GM18517 (cell line): Measurements from ENCODE around the gene PLCG2.
"Not testable (repeated sequence)": the region's sequence is repeated elsewhere in the genome, so short reads cannot be mapped to it uniquely, and the experiment has no call there.

ENCODE experiments used
- ATAC-seq: cut with Tn5 transposase; IDR thresholded peaks from one replicate; pipeline ENCODE4 v1.9.1; 2021; ENCODE audit warnings: mild to moderate bottlenecking, moderate library complexity; ENCODE audit not compliant: unreplicated experiment

Gene PLCG2

DNA sequence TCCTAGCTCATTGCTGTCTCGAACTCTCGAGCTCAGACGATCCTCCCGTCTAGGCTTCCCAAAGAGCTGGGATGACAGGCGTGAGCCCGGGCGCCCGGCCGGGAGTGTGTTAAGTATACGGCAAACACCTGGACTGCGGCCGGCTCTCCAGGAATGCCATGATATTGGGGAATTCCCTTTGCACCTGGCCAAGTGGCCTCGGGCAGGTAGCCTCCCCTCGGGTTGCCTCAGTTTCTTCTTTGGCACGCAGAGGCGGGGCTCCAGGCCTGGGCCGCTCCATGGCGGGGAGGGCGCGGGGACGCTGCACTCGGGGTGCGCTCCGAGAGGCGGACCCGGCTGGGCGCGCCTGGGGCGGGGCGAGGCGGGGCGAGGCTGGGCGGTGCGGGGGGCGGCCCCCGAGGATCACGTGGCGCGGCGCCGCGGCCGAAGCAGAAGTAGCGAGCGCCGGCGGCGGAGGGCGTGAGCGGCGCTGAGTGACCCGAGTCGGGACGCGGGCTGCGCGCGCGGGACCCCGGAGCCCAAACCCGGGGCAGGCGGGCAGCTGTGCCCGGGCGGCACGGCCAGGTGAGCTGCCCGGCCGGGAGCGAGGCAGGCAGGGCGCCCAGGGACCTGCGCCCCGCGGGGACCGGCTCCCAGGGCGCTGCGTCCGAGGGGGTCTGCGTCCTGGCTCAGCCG, at the start of gene PLCG2:
PLCG2 (plus strand) TSS at position 431 of the 675 bp plus-strand sequence. CDS start 6,699 bp downstream, outside the sequence.
- peak; percentile 67 for ATAC-seq

DNA sequence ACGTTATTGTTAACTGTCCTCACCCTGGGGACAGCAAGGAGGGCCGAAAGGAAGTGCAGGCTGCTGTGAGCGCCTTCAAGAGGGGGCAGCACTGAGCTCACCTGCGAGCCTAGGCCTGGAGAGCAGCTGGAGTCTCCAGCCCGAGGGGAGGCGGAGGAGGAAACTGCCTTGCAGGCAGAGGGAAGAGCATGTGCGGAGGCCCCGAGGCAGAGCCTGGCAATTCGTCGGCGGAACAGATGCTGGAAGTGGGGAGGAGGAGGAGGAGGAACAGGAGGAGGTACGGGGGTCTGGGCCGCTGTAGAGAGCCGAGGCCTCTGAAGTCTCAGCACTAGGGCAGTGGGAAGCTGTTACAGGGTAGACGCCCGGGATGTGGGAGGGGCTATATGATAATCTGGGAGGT, 49.6 kb upstream of the PLCG2 start:
- no peak for ATAC-seq

DNA sequence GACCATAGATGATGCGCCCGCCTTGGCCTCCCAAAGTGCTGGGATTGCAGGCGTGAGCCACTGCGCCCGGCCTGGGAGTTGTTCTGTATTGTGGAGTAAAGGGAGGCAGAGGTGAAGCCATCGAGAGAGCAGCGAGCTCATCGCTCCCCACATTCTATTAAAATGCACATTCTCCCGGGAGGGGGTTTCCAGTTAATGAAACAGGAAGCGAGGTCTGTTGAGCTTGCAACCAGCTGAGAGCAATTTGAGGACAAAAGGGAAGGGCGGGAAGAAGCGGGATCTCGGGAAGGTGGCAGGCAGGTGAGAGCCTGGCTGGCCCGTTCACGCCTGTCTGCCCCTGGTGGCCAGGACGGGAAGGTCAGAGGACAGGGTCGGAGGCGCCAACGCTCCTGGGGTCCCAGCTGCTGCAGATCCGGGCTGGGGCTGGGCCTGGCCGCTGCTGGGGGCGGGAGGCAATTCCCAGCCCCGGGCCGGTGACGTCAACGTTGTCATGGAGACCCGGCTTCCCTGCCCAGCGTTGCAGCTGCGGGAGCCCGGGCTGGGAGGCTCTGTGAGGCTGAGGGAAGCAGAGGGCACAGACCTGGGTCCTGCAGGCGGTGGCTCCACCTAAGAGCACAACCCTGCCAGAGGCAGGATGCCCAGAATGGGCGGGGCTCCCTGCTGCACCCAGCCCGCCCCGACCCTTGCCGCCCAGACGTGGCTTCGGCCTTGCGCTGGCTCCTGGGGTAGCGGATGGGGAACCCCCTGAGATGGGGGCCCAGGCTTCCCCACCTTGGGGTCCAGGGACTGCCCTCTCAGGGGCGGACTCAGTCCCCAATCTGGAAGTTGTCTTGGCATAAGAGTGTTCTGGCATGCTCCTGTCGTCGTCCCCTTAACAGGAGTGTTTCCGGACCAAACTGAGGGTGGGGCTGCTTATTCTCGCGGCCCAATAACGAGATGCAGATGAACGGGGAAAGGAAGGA, 48.7 kb upstream of the PLCG2 start:
- peak; percentile 79 for ATAC-seq

DNA sequence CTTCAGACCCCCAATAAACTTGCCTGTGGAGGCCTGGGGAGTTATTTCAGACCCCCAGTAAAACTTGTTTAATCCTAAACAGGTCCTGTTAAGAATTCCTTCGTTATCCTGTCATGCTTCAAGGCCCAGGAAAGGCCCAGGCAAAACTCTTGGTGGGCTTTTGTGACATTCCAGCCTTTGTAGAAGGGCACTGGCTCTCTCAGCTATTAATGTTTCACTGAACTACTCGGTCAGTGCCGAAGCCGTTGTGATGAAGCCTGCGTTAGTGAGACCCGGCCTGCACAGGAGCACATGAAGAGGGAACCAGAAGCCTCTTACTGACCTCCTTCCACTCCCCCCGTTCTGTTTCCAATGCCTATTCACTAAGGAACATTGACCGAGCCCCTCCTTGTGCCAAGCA, 47.4 kb upstream of the PLCG2 start:
- no peak for ATAC-seq

DNA sequence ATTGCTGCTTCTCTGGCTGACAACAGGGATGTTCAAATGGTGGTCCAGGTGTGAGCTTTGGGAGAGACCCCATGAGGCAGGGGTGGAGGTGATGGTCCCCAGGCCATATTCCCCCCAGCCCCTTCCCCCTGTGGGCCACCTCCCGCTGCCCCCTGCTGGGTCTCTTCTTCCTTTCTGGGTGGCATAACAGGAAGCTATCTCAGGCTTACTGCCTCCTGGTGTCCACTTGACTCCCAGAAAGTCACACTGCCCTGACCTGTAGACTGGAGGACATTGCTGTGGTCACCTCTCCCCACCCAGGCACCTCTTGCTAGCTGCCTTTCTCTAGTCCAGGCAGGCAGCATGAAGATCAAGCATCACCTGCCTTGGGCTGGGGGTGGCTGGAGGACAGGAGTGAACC, 46.4 kb upstream of the PLCG2 start:
- no peak for ATAC-seq

DNA sequence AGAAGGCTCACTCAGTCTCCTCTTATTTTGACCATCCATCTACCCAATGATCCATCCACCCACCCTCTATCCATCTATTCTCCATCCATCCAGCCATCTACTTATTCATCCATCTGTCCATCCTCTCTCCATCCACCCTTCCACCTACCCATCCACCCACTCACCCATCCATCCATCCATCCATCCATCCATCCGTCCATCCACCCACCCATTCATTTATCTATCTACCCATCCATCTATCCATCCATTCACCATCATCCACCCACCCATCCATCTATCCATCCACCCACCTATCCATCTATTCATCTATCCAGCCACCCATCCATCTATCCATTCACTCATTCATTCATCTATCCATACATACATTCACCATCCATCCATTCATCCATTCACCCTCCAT, 45.8 kb upstream of the PLCG2 start:
- ATAC-seq: no peak

DNA sequence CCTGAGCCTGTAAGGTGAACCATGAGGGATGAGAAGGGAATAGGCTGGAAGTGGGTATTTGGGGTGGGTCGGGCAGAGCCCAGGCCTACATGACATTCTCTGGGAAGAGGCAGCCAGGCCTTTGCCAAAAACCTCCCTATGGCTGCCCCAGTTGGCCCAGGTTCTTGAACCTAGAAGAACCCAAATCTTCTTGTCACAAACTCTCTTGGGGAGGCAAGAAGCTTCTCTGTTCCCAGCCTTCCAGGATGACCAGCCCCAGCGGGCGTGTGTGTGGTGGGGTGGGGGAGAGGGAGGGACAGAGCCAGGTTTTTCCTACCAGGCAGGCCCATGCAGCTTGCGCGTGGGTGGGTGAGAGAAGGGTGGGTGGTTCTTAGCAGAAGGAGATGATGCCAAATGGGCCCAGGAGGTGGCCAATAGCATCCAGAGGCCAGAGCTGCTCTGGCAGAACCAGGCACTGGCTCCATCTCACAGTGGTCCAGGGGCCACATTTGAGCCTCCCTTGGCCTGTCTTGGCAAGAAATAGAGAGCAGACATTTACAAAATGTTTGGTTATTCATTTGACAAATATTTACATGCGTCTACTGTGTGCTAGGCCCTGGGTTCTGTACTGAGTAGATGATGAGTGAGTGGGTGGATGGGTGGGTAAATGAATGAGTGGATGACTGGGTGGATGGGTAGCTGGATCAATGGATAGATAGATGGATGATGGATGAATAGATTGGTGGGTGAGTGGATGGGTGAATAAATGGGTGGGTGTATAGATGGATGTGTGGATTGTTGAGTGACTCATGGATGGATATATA, 44.3 kb upstream of the PLCG2 start:
- no peak for ATAC-seq

DNA sequence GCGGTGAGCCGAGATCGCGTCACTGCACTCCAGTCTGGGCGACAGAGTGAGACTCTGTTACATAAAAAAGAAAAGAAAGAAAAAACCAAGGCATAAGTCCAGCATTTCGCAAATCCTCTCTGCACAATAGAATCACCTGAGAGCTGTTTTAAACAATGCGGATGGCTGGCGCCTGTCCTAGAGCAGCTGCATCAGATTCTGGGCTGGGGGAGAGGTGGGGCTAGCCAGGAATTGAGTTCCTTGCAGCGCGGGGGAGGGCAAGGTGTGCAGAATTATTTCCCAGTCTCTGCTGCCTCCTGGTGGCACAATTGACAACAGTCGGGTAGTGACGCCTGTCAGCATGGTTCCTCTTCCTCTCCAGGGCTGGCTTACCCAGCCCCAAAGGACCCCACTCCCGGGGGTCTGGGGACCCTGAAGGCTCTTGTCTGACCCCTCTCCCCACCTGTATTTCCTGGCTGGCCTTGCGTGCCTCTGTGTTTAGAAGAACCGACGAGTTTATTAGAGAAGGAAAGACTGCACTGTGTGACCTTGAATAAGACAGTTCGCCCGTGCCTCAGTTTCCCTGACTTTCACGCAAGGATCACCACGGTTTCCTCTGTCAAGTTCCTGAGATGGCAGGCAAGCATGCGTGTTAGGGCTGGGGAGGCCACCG, 41.1 kb upstream of the PLCG2 start:
- peak; percentile 69 for ATAC-seq

DNA sequence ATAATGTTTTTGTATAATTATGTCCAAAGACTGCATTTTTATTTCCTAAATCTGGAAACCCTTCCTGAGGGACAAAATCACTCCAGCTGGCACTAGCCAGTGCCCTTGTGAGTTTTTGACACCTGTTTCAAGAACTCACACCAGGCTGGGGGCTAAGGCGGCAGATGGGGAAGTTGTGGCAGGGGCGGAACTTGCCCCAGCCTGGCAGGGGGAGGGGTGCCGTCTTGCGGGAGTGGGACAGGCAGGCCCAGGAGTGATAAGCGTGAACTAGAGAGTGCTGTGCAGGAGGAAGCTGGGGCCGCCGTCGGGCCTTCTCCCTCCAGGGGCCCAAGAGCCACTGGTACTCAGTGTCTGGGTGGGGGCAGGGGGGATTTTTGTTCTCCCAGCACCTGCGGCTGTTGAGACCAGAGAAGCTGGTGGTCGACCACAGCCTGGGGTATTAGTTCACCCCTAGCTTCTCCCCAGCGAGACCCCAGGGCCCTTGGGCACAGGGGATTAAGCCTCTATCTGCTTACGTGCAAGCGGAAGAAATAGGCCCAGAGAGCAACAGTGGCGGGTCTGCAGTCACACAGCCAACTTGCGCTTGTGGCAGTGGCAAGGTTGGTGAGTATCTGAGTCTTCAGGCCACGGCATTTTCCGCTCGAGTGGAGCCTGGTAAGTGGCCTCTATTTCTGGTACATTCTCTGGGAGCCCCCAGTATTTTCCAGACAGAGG, 40.2 kb upstream of the PLCG2 start:
- ATAC-seq: no peak

DNA sequence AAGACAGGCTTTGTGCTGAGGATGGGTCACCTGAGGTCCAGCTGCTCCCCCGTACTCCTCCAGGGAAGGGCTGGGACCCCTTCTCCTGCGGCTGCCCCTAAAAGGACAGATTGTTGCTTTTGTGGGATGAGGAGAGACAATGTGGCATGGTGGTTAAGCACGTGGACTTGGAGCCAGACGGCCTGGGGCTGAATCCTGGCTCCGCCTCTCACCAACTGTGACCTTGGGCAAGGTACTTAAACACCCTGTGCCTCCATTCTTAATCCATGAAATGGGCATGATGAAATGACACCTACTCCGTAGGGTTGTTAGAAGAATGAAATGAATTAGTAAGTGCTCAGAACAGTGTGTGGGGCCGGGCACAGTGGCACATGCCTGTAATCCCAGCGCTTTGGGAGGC, 39.6 kb upstream of the PLCG2 start:
- no peak for ATAC-seq

DNA sequence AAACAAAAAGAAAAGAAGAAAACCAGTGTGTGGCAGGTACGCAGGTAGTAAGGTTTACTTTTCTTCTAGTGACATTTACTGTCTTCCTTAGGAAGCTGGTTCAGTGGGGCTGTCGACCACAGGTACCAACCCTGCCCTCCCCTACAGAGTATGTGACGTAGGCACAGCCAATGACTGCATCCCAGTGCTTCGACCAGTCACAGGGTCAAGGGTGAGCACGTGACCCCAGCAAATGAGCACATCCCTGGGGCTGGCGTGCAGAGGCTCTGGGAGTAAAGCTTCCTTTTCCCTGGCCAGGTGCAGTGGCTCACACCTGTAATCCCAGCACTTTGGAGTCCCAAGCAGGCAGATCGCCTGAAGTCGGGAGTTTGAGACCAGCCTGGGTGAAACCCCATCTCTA, 38.9 kb upstream of the PLCG2 start:
- peak; percentile 74 for ATAC-seq

DNA sequence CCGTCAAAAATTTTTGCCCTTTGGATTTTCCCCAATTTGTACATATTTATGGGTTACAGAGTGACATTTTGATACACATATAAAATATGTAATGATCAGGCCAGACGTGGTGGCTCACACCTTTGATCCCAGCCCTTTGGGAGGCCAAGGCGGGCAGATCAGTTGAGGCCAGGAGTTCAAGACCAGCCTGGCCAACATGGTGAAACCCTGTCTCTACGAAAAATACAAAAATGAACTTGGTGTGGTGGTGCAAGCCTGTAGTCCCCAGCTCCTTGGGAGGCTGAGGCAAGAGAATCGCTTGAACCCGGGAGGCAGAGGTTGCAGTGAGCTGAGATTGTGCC, 37.7 kb upstream of the PLCG2 start:
- ATAC-seq: not testable (repeated sequence)

DNA sequence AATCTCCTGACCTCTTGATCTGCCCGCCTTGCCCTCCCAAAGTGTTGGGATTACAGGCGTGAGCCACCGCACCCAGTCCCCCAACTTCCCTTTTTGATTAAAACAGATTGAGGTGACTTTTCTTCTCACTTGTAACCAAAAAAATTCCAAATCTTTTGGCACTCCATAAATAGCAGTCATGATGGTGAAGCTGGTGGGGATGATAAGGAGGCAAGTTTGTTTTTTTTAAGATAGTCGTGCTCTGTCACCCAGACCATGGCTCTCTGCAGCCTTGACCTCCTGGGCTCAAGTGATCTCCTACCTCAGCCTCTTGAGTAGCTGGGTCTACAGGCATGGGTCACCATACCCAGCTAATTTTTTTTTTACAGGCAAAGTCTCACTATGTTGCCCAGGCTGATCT, 34.7 kb upstream of the PLCG2 start:
- no peak for ATAC-seq

DNA sequence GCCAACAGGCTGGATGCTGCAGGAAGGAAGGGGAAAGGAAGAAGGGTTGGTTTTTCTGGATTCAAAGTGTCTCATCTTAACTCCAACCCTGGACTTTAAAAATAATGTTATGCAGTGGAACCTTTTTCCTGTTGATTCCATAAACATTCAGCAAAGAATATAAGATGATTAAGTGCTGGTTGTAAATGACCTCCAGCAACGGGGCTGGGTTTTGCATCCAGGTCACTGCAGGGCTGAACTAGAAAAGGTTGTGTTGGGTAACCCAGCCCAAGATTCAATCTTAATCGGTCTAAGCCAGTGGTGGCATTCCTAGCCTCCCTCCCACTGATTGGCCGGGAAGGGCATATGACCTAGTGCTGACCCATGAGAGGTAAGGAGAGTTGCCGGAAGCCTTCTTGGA, 34.2 kb upstream of the PLCG2 start:
- no peak for ATAC-seq

DNA sequence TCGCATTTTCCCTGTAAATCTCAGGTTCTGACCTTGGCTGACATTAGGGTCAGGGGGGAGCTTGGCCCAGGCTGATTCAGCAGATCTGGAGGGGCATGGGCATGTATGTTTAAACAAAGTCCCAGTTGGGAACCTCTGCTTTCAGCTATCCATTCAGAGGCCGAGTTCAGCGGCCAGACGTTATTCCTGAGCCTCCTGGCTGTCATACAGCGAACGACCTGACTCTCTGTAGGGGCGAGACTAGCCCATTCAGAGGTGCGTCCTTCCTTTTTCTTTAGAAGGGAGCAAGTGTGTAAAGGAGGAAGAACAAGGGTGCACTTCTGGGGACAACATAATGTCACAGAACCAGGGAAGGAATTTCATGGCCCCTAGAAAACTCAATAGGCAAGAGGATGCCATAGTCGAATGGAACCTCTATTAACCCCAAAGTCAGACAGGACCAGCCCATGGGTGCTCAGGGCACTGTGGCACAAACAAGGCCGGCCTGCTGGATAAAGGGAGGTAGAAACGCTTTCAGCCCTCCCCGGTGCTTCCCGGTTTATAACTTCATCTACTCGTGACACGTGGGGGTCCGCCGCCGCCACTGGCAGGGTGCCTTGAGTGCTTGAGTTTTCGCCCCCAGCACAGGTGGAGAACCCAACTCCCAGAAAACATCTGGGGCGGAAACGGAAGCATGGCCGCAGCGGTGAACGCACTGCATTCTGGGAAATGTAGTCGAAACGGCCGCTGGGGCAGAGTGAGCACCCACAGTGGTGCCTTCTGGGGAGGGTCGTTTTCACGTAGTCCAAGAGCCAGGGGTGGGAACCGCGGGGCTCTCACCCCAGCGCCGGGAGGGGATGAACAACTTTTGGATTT, 33.2 kb upstream of the PLCG2 start:
- ATAC-seq: peak; percentile 58

DNA sequence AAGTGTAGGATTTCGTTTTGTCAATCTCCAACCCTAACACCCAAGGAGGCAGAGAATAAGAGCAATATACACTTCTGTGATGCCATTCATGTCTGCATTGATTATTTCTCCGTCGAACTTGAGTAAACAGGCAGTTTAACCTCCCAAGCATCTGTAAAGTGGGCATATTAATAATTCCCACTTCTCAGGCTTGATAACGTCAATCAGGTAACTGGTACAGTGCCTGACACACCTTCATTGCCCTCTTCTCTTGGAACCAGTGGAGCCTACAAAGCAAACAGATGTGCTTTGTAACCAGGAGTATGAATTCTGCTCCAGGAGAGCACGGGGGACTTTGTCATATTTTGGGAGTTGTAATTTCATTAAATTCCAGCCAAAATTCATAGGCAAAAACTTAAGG, 32.5 kb upstream of the PLCG2 start:
- peak; percentile 7 for ATAC-seq

DNA sequence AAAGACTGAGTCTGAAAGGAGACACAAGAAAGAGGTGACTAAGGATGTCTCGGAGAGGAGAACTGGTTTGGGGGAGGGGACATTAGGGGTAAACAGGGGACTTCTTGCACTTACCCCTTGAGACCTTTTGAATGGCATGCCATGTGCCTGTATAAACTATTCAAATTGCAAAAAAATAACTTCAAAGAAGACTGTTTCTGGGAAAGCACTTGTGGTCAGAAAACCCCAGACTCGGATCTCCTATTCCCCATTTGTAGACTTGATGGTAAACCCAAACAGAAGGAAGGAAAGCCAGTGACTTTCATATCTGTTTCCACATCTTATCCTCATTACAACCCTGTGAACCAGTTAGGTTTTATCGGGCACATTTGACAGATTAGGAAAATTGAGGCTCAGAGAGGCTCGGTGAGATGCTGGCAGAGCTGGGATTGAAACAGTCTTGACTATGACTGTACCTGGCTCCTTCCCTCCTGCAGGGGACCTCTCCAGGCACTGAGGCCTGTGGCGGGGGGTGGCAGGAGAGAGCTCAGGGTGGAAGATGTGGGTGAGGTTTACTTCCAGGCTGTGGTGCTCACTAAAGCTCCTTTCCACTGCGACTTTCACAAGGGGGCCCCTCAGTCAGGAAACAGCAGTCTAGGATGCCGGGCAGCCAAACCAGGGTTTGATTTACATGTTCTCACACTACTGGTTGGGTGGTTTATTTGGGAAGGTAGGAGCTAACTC, 30.5 kb upstream of the PLCG2 start:
- no peak for ATAC-seq

DNA sequence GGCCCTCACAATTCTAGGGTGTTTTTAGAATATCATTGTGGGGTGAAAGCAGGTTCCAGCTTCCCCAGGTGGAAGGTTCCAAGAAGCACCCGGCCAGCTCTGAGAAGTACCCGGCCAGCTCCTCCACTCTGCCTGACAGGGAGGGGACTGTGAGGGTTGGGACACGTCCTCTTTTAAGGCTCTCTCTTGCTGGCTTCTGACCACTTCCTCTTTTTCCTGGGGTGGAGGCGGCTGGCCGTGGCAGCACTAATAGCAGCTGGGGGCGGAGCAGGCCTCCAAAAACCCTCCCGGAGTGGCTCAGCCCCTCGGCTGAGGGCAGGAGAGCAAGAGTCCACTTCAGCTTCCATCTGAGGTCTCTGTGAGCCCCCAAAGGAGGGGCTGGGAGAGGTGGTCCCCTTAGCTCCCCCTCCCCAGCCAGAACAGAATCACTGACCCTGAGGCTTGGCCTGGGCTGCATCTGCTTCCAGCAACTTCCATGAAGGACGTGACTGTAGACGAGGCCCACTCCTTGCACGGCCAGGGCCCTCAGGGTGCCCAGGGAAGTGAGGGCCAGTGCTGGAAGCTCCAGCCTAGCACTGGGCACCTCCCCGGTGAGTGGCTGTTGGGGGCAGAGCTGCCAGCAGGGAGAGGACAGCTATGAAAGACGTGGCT, 26.7 kb upstream of the PLCG2 start:
- ATAC-seq: peak; percentile 94
